Suprapubic skin (tissue), 4 donors: Measurements from ENCODE around the gene PTPRN2. TPM values are rescaled to one million over a fixed set of nuclear protein-coding genes. Genes with fewer than 3 reads are reported as not detected.
A peak's percentile ranks its signal among the peaks of the same experiment; 100 is the strongest.

ENCODE experiments used
- DNase-seq, 2 donors: peaks; one replicate each; pipeline ENCODE4 v3.0.0-alpha.2; 2019; ENCODE audit warnings: low spot score in 2 of 2
- H3K27ac ChIP-seq: fragments of 200-600 bp; sonication (generic); one replicate; pipeline ENCODE4 v1.5.1; 2019
- H3K27me3 ChIP-seq: fragments of 200-600 bp; sonication (generic); one replicate; pipeline ENCODE4 v1.5.1; 2019
- H3K36me3 ChIP-seq: fragments of 200-600 bp; sonication (generic); one replicate; pipeline ENCODE4 v1.5.1; 2019
- H3K4me1 ChIP-seq: fragments of 200-600 bp; sonication (generic); one replicate; pipeline ENCODE4 v1.5.1; 2019
- H3K4me3 ChIP-seq: fragments of 200-600 bp; sonication (generic); one replicate; pipeline ENCODE4 v1.5.1; 2019; ENCODE audit warnings: mild to moderate bottlenecking
- H3K9me3 ChIP-seq: fragments of 200-600 bp; sonication (generic); one replicate; pipeline ENCODE4 v1.5.1; 2019
- EP300 ChIP-seq: sonication (generic); formaldehyde crosslinking; IDR thresholded peaks from one replicate; pipeline ENCODE4 v1.6.1; 2017; ENCODE audit warnings: antibody characterized with exemption
- POLR2A ChIP-seq, 2 donors: fragments of 450-650 bp; IDR thresholded peaks; one replicate each; pipeline ENCODE4 v1.6.1; 2017; ENCODE audit warnings: antibody characterized with exemption in 2 of 2, mild to moderate bottlenecking in 2 of 2, moderate library complexity in 2 of 2
- POLR2AphosphoS5 ChIP-seq, 3 donors: sonication (generic); formaldehyde crosslinking; IDR thresholded peaks; one replicate each; pipeline ENCODE4 v1.6.1; 2017; ENCODE audit warnings: antibody characterized with exemption in 3 of 3
- WGBS: methylation state at CpG from one replicate; pipeline ENCODE4 v1.1.5; 2018; 5-methylcytosine and 5-hydroxymethylcytosine counted together
- total RNA-seq, 4 donors: library from RNA; depleted of rRNA; stranded (reverse); fragments of >200 nt; gene quantifications; one replicate each; pipeline ENCODE4 v1.1.0, GENCODE V29; 2016
- TF ChIP-seq, protein P1 (sequence below), 2 donors: fragments of 200-600 bp in 1 of 2; fragments of 450-650 bp in 1 of 2; sonication (generic) in 1 of 2; IDR thresholded peaks; one replicate each; pipeline ENCODE4 v1.5.1; 2016 to 2019; ENCODE audit warnings: antibody characterized with exemption in 2 of 2, mild to moderate bottlenecking in 1 of 2, moderate library complexity in 1 of 2

Gene PTPRN2
- total RNA-seq, 4 donors from 2014 or later: 0.23 to 1.8 (median 1.3) TPM

DNA sequence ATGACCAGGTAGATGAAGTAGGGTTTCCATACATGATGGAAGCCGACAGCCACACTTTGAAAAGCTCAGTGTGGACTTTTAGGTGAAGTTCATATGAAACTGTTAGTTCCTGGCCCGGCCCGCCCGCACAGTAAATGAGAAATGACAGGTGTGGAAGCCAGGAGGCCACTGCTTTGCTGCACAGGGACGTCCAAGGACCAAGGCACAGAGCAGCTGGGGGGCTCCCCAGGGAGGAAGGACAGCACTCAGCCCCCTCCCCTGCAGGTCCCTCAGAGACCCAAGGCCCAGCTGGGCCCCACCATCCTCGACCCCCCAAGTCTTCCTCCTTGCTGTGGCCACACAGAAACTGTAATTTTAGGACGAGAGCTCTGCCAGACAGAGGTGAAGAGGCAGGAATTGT, 219.2 kb downstream of the PTPRN2 start:
- Histone ChIP-seq H3K4me1 (no peaks in the 10 kb centered on the region), H3K9me3 (no peaks in the 10 kb centered on the region), H3K36me3 (no peaks in the 10 kb centered on the region), H3K27me3 (peaks cover 1% of the 10 kb centered on the region), H3K4me3 (no peak overlapping the region), H3K27ac (no peak overlapping the region)
- DNase-seq: peak in 1 of 2 donors; percentile 52
- no peak for TF ChIP-seq POLR2A (IDR thresholded peaks at IDR 0.05)
- TF ChIP-seq POLR2AphosphoS5 (IDR thresholded peaks at IDR 0.05): no peak
- TF ChIP-seq, protein P1, sequence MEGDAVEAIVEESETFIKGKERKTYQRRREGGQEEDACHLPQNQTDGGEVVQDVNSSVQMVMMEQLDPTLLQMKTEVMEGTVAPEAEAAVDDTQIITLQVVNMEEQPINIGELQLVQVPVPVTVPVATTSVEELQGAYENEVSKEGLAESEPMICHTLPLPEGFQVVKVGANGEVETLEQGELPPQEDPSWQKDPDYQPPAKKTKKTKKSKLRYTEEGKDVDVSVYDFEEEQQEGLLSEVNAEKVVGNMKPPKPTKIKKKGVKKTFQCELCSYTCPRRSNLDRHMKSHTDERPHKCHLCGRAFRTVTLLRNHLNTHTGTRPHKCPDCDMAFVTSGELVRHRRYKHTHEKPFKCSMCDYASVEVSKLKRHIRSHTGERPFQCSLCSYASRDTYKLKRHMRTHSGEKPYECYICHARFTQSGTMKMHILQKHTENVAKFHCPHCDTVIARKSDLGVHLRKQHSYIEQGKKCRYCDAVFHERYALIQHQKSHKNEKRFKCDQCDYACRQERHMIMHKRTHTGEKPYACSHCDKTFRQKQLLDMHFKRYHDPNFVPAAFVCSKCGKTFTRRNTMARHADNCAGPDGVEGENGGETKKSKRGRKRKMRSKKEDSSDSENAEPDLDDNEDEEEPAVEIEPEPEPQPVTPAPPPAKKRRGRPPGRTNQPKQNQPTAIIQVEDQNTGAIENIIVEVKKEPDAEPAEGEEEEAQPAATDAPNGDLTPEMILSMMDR (IDR thresholded peaks at IDR 0.05): no peak
- TF ChIP-seq EP300: no peak
- WGBS: 56% methylated on average over 7 of the region's 7 CpGs

DNA sequence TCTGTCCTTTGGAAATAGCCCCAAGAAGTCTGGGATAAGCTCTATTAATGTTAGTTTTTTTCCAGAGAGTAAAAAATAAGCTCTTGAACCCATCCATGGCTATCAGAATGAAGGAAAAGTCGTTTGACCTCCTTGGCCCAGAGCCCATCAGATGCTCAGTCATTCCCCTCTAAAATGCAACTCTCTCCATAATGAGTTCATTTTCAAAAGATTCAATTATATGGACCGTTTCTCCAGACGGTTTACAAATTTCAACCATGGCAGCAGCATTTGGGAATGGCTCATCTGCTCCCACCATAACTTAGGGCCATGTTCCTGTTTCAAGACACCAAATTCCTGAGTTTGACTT, 220.0 kb downstream of the PTPRN2 start:
- no peak overlapping the region for H3K27ac ChIP-seq
- no peak for DNase-seq
- no peaks in the 10 kb centered on the region for H3K9me3 ChIP-seq
- H3K4me3 ChIP-seq: no peak overlapping the region
- 52% methylated on average over 3 of the region's 3 CpGs for WGBS
- H3K36me3 ChIP-seq: no peaks in the 10 kb centered on the region
- TF ChIP-seq EP300: no peak
- no peak for TF ChIP-seq POLR2A (IDR thresholded peaks at IDR 0.05)
- TF ChIP-seq, protein P1 (IDR thresholded peaks at IDR 0.05): no peak
- no peak for TF ChIP-seq POLR2AphosphoS5 (IDR thresholded peaks at IDR 0.05)
- no peaks in the 10 kb centered on the region for H3K27me3 ChIP-seq
- H3K4me1 ChIP-seq: no peaks in the 10 kb centered on the region

DNA sequence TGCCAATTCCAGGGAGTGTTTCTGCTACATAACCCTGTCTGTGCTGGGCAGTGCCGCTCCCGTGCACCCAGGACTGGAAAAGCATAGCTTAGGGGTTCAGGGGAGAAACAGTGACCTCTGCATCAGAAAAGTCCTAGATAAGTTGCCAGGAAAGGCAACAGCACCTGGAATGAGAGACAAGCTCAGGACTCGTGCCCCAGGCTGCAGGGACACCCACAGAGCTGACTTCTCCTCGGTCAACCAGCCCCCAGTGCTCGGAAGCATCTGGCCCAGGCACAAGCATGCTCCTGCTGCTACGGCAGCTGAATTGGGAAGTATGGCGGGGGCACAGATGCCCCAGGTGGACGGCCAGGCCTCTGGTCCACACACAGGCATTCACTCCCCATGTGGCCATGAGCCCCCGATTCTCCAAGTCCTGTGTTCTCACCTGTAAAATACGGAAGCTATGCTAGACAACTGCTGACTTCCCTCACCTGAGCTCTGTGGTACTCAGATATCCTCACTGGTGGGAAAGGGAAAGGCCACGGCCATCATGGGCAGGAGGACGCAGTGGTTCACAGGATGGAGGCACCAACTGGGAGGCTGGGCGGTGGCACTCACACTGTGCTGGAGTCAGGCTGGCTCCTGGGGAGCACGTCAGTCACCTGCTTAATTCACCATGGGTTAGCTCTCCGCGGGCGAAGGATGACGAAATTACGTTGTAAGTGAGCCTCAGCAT, 220.5 kb downstream of the PTPRN2 start:
- Histone ChIP-seq H3K27me3 (no peaks in the 10 kb centered on the region), H3K4me1 (no peaks in the 10 kb centered on the region), H3K27ac (no peak overlapping the region), H3K9me3 (no peaks in the 10 kb centered on the region), H3K36me3 (no peaks in the 10 kb centered on the region), H3K4me3 (no peak overlapping the region)
- TF ChIP-seq EP300: no peak
- no peak for TF ChIP-seq POLR2AphosphoS5 (IDR thresholded peaks at IDR 0.05)
- TF ChIP-seq, protein P1 (IDR thresholded peaks at IDR 0.05): no peak
- TF ChIP-seq POLR2A (IDR thresholded peaks at IDR 0.05): no peak
- peak in 1 of 2 donors; percentile 31 for DNase-seq
- WGBS: 83% methylated on average over 18 of the region's 19 CpGs

DNA sequence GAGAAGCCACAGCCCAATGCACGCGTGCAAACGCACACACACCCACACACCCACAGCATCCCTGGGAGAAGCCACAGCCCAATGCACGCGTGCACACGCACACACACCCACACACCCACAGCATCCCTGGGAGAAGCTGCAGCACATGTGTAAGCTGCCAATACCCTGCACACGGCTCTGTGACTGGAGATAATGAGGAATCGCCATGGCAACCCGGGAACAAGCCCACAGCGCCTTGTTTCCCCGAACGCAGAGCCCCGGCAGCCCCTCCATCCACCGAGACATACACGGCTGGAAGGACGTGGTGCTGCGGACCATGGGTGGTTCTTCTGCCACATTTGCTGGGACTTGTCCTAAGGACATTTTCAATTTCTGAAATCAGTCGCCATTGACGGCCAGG, 221.3 kb downstream of the PTPRN2 start:
- H3K27ac ChIP-seq: no peak overlapping the region
- DNase-seq: peak in 1 of 2 donors; percentile 15
- H3K27me3 ChIP-seq: no peaks in the 10 kb centered on the region
- TF ChIP-seq EP300: no peak
- no peak for TF ChIP-seq POLR2AphosphoS5 (IDR thresholded peaks at IDR 0.05)
- TF ChIP-seq, protein P1 (IDR thresholded peaks at IDR 0.05): no peak
- TF ChIP-seq POLR2A (IDR thresholded peaks at IDR 0.05): no peak
- H3K4me3 ChIP-seq: no peak overlapping the region
- H3K9me3 ChIP-seq: no peaks in the 10 kb centered on the region
- 51% methylated on average over 11 of the region's 19 CpGs for whole genome bisulfite sequencing
- no peaks in the 10 kb centered on the region for H3K36me3 ChIP-seq
- no peaks in the 10 kb centered on the region for H3K4me1 ChIP-seq

DNA sequence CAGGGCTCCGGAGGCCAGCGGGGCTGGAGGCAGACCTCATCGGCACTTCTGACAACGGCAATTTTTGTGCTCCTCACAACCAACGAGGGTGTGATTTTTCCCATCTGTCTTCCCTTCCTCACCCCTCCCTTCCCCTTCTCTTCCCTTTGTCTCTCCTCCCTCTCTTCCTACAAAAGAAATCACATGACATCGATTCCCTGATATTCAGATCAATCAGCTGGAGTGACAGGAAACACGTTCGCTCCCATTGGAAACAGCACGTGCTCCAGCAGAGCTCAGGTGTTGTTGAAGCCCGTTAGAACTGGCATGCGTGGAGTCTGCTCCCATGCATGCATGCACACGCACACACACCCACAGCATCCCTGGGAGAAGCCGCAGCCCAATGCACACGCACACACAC, 222.4 kb downstream of the PTPRN2 start:
- TF ChIP-seq POLR2A (IDR thresholded peaks at IDR 0.05) (no peak), EP300 (no peak), POLR2AphosphoS5 (IDR thresholded peaks at IDR 0.05) (no peak)
- Histone ChIP-seq H3K27me3 (no peaks in the 10 kb centered on the region), H3K4me1 (no peaks in the 10 kb centered on the region), H3K4me3 (no peak overlapping the region), H3K27ac (no peak overlapping the region), H3K9me3 (no peaks in the 10 kb centered on the region), H3K36me3 (no peaks in the 10 kb centered on the region)
- DNase-seq: peak in 1 of 2 donors; percentile 8
- WGBS: 66% methylated on average over 14 of the region's 14 CpGs

DNA sequence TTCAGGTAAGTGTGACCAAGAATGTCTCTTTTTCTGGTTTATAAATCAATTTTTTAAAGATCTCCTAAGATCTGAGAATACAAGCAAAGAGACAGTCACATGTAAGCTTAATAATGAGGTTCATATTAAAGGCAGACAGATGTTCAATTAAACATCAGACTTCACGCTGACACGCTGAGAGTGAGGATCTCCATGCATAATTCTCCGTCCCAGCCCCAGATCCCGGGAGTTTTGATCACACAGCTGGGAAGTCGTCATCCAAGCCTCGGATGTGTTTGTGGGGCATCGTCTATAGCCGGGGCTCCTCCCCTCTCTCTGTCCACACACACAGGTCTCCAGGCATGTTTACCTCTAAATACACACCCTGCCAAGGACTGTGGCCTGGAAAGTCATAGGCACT, 223.2 kb downstream of the PTPRN2 start:
- Histone ChIP-seq H3K4me1 (no peaks in the 10 kb centered on the region), H3K9me3 (no peaks in the 10 kb centered on the region), H3K27me3 (no peaks in the 10 kb centered on the region), H3K27ac (no peak overlapping the region), H3K4me3 (no peak overlapping the region), H3K36me3 (no peaks in the 10 kb centered on the region)
- 73% methylated on average over 8 of the region's 8 CpGs for WGBS
- DNase-seq: peak in 1 of 2 donors; percentile 3
- TF ChIP-seq EP300 (no peak), POLR2A (IDR thresholded peaks at IDR 0.05) (no peak), POLR2AphosphoS5 (IDR thresholded peaks at IDR 0.05) (no peak)
- TF ChIP-seq, protein P1 (IDR thresholded peaks at IDR 0.05): no peak
